Mucosa of rectum (tissue), 2 donors: Measurements from ENCODE around the gene RAB40A.
"Not testable (repeated sequence)": the region's sequence is repeated elsewhere in the genome, so short reads cannot be mapped to it uniquely, and the experiment has no call there.

Experiments used
- H3K27ac ChIP-seq, 2 donors: one replicate each; pipeline ENCODE4 v1.7.0; 2013; ENCODE audit warnings: inconsistent platforms in 2 of 2, low read depth in 2 of 2, low read length in 2 of 2
- H3K27me3 ChIP-seq, 2 donors: one replicate each; pipeline ENCODE4 v1.7.0; 2013; ENCODE audit warnings: low read length in 2 of 2; ENCODE audit not compliant: control insufficient read depth in 2 of 2, insufficient read depth in 2 of 2
- H3K36me3 ChIP-seq, 2 donors: one replicate each; pipeline ENCODE4 v1.7.0; 2013; ENCODE audit warnings: low read length in 2 of 2; ENCODE audit not compliant: control insufficient read depth in 2 of 2, insufficient read depth in 2 of 2
- H3K4me1 ChIP-seq, 2 donors: one replicate each; pipeline ENCODE4 v1.7.0; 2013; ENCODE audit warnings: low read length in 2 of 2, mild to moderate bottlenecking in 1 of 2; ENCODE audit not compliant: control insufficient read depth in 2 of 2, insufficient read depth in 2 of 2
- H3K4me3 ChIP-seq, 2 donors: one replicate each; pipeline ENCODE4 v1.7.0; 2013; ENCODE audit warnings: low read length in 2 of 2
- H3K9ac ChIP-seq, 2 donors: one replicate each; pipeline ENCODE4 v1.7.0; 2013; ENCODE audit warnings: low read length in 2 of 2, low read depth in 1 of 2, mild to moderate bottlenecking in 1 of 2
- H3K9me3 ChIP-seq, 2 donors: one replicate each; pipeline ENCODE4 v1.7.0; 2013; ENCODE audit warnings: low read length in 2 of 2; ENCODE audit not compliant: control insufficient read depth in 2 of 2
- donor health status: healthy.
- donor health status: Normal muscosa, but diverticular disease.

The RAB40A gene

GRCh38 chrX:103503163-103503852 lies 16.0 kb downstream of the RAB40A start:
- Histone ChIP-seq H3K36me3 (no peaks in the 10 kb centered on the region), H3K9me3 (no peaks in the 10 kb centered on the region), H3K27me3 (peaks cover 0 to 4% of the 10 kb centered on the region in 2 donors), H3K27ac (no peak overlapping the region), H3K9ac (no peak overlapping the region), H3K4me1 (no peaks in the 10 kb centered on the region), H3K4me3 (no peak overlapping the region)

- no peak overlapping the region for H3K4me3 ChIP-seq
- H3K4me1 ChIP-seq: no peaks in the 10 kb centered on the region
- H3K27me3 ChIP-seq: peaks cover 0 to 4% of the 10 kb centered on the region in 2 donors
- no peak overlapping the region for H3K9ac ChIP-seq
- H3K36me3 ChIP-seq: no peaks in the 10 kb centered on the region
- no peak overlapping the region for H3K27ac ChIP-seq
- no peaks in the 10 kb centered on the region for H3K9me3 ChIP-seq
These were observed 20.5 kb downstream of the RAB40A start for GRCh38 chrX:103498786-103499185.

- no peak overlapping the region for H3K27ac ChIP-seq
- H3K4me3 ChIP-seq: no peak overlapping the region
- H3K27me3 ChIP-seq: no peaks in the 10 kb centered on the region
- H3K9ac ChIP-seq: no peak overlapping the region
- H3K4me1 ChIP-seq: no peaks in the 10 kb centered on the region
- no peaks in the 10 kb centered on the region for H3K36me3 ChIP-seq
- no peaks in the 10 kb centered on the region for H3K9me3 ChIP-seq
These were observed 23.5 kb downstream of the RAB40A start for GRCh38 chrX:103495786-103496185.

- H3K4me1 ChIP-seq, H3K9ac ChIP-seq, H3K27ac ChIP-seq, H3K27me3 ChIP-seq, H3K36me3 ChIP-seq, H3K4me3 ChIP-seq, H3K9me3 ChIP-seq: not testable (repeated sequence)
These were observed 25.7 kb downstream of the RAB40A start for GRCh38 chrX:103493578-103493977.

GRCh38 chrX:103489733-103490132 lies 29.6 kb downstream of the RAB40A start:
- not testable (repeated sequence) for H3K4me1 ChIP-seq, H3K9me3 ChIP-seq

GRCh38 chrX:103488794-103489193 lies 30.5 kb downstream of the RAB40A start:
- H3K36me3 ChIP-seq: no peaks in the 10 kb centered on the region
- H3K9ac ChIP-seq: no peak overlapping the region
- H3K27me3 ChIP-seq: no peaks in the 10 kb centered on the region
- no peaks in the 10 kb centered on the region for H3K9me3 ChIP-seq
- H3K27ac ChIP-seq: no peak overlapping the region
- H3K4me1 ChIP-seq: no peaks in the 10 kb centered on the region
- H3K4me3 ChIP-seq: no peak overlapping the region

More at GRCh38 chrX:103489733-103490132, 29.6 kb downstream of the RAB40A start:
- H3K9ac ChIP-seq, H3K27me3 ChIP-seq, H3K36me3 ChIP-seq, H3K27ac ChIP-seq, H3K4me3 ChIP-seq: not testable (repeated sequence)

- H3K27me3 ChIP-seq: no peaks in the 10 kb centered on the region
- no peak overlapping the region for H3K9ac ChIP-seq
- H3K4me1 ChIP-seq: no peaks in the 10 kb centered on the region
- no peaks in the 10 kb centered on the region for H3K9me3 ChIP-seq
- H3K4me3 ChIP-seq: no peak overlapping the region
- H3K27ac ChIP-seq: no peak overlapping the region
- no peaks in the 10 kb centered on the region for H3K36me3 ChIP-seq
These were observed 31.0 kb downstream of the RAB40A start for GRCh38 chrX:103488332-103488731.

GRCh38 chrX:103483720-103484119 lies 35.6 kb downstream of the RAB40A start:
- H3K9me3 ChIP-seq: no peaks in the 10 kb centered on the region
- H3K4me3 ChIP-seq: no peak overlapping the region
- H3K27ac ChIP-seq: no peak overlapping the region
- no peaks in the 10 kb centered on the region for H3K4me1 ChIP-seq
- H3K36me3 ChIP-seq: no peaks in the 10 kb centered on the region
- no peak overlapping the region for H3K9ac ChIP-seq
- no peaks in the 10 kb centered on the region for H3K27me3 ChIP-seq

- Histone ChIP-seq H3K9me3 (no peaks in the 10 kb centered on the region), H3K9ac (no peak overlapping the region), H3K36me3 (no peaks in the 10 kb centered on the region), H3K27me3 (no peaks in the 10 kb centered on the region), H3K4me1 (no peaks in the 10 kb centered on the region), H3K27ac (no peak overlapping the region), H3K4me3 (no peak overlapping the region)
These were observed 38.8 kb downstream of the RAB40A start for GRCh38 chrX:103480526-103480925.

GRCh38 chrX:103477496-103477895 lies 41.8 kb downstream of the RAB40A start:
- H3K9ac ChIP-seq: no peak overlapping the region
- no peaks in the 10 kb centered on the region for H3K36me3 ChIP-seq
- no peaks in the 10 kb centered on the region for H3K4me1 ChIP-seq
- no peaks in the 10 kb centered on the region for H3K9me3 ChIP-seq
- no peak overlapping the region for H3K27ac ChIP-seq
- H3K27me3 ChIP-seq: no peaks in the 10 kb centered on the region
- H3K4me3 ChIP-seq: no peak overlapping the region

GRCh38 chrX:103475381-103475780 lies 43.9 kb downstream of the RAB40A start:
- H3K9ac ChIP-seq: no peak overlapping the region
- H3K27ac ChIP-seq: no peak overlapping the region
- peaks cover 0 to 2% of the 10 kb centered on the region in 2 donors for H3K4me1 ChIP-seq
- H3K27me3 ChIP-seq: no peaks in the 10 kb centered on the region
- H3K9me3 ChIP-seq: no peaks in the 10 kb centered on the region
- no peak overlapping the region for H3K4me3 ChIP-seq
- no peaks in the 10 kb centered on the region for H3K36me3 ChIP-seq
